GM20000 (cell line): ENCODE measurements around the gene EHD4.

ENCODE experiments used
- DNase-seq: peaks from one replicate; pipeline ENCODE4 v3.0.0; 2012; ENCODE audit warnings: low spot score
- CTCF ChIP-seq: IDR thresholded peaks from 2 replicates; pipeline ENCODE4 v1.5.1; 2012; ENCODE audit warnings: mild to moderate bottlenecking, control low read depth; ENCODE audit errors: extremely low read depth, missing control alignments

The EHD4 gene

GRCh38 chr15:41928100-41928499, 44.3 kb downstream of the EHD4 start:
- DNase-seq, result no peak
- TF ChIP-seq CTCF, result no peak

GRCh38 chr15:41927536-41927935, 44.8 kb downstream of the EHD4 start:
- no peak for TF ChIP-seq CTCF
- no peak for DNase-seq

GRCh38 chr15:41926185-41927056, 45.9 kb downstream of the EHD4 start:
- no peak for DNase-seq
- TF ChIP-seq CTCF, result no peak

DNA sequence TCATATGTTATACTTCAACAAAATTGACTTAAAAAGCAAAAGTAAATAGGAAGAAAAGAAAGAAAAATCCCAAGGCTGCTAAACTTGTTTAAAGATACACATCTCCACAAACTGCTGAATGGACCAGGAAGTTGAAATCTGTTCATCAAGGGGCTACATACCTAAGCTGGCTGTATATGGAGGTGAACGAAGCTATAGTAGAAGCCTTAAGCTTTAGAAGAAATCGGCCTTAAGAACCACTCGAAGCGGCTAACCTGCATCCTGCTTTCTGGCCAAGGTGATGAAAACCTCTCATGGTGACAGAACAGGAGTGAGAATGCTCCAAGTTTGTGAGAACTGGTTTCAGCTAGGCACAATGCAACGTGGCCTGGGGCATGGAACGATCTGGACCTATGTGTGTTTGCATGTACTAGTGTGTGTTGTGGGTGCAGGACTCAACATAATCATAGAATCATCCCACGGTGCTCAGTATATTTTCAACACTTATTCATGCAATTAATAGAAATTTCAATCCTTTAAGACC, 47.2 kb downstream of the EHD4 start:
- DNase-seq, result no peak
- TF ChIP-seq CTCF, result no peak

GRCh38 chr15:41923401-41923997, 48.9 kb downstream of the EHD4 start:
- no peak for DNase-seq
- TF ChIP-seq CTCF, result no peak

DNA sequence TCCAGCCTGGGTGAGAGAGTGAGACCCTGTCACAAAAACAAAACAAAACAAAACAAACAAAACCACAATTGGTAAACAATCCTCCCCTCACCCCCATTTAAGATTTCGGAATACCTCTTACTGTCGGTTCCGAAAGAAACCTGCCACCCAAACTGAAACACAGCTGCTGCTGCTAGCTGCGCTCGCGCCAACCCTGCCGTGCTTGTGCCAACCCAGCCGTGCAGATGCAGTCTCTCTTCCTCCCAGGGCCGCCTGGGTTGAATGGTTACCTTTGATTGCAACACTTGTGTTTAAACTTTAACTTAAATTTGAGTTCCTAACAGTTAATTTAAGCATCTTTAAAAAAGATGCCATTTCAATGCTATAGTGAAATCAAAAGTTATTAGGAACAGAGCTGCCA, 50.0 kb downstream of the EHD4 start:
- no peak for DNase-seq
- TF ChIP-seq CTCF, result no peak

DNA sequence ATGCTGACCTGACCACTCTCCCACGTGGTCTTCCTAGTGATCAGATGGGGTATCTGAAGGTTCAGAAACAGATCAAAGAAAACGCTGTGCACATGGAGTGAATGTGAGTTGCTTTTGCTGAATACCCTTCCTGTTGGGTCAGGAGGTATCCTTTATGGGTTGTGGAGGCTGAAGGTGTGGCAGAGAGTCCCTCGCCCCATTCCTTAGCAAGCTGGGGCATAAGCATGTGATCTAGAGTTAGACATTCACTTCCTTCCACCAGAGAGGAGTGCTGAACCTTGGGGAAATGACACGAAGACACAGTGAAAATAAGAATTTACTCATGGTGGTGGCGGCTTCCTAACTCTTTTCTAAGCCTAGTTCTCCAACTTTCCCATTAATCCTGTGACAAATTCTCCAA, 50.7 kb downstream of the EHD4 start:
- DNase-seq, result no peak
- TF ChIP-seq CTCF, result no peak
